ENCODE results near the gene SLC10A3. TPM values are rescaled to one million over a fixed set of nuclear protein-coding genes. Genes with fewer than 3 reads are reported as not detected.

The SLC10A3 gene
- total and polyA plus RNA-seq, 2 of the 8 experiments (the other 6 are each of a cell fraction or from before 2014, with no cell fraction given), result 6.8 to 9.5 TPM

DNA sequence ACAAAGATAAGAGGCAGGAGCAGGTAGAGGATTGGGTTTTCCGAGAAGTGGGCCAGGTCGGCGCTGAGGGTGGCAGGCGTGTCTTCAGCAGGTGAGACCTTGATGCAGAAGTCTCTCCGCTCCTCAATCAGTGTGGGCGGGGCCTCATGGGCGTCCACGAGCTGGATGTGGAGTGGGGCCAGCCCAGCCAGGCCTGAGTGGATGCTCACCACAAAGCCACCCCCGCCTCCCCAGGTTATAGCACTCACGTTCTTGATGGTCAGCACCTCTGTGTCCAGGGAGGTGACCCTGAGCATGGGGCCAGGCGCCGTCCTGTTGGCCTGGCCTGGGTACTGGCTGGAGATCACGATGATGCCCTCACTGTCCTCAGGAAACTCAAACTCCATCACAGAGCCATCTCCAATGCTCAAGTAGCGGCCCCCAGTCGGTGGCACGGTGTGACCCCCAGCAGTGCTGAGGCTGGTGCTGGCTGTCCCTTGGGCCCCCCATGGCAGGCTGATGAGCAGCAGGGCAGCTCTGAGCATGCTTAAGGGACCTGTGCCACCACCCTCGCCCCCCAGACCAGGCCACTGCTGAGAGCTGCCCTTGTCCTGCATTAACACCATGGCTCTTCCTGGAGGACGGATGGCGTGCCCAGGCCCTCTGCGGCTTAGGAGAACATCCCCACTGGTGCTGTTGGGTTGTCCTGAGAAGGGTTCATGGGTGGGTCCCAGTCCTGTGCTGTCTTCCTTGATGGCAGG lies 1.9 kb downstream of the SLC10A3 start:
- H2BK20ac ChIP-seq (ENCODE audit: low read length), result no peak overlapping the region
- H4K91ac ChIP-seq (replicated peaks; ENCODE audit: insufficient read length, low read length), result no peak overlapping the region
- H4K20me1 ChIP-seq (replicated peaks in 1 of 2; ENCODE audit: control insufficient read depth in 1 of 2, insufficient read depth in 2 of 2, low read length in 2 of 2), result peaks cover 1 to 2% of the 10 kb centered on the region in 2 experiments
- H3K79me1 ChIP-seq (ENCODE audit: low read depth, low read length), result no peaks in the 10 kb centered on the region
- TF ChIP-seq KDM4A (IDR thresholded peaks at IDR 0.05; ENCODE audit: low read depth, low read length, severe bottlenecking) (no peak), SP2 (IDR thresholded peaks at IDR 0.05; ENCODE audit: low read length) (no peak), RFX5 (IDR thresholded peaks at IDR 0.05; ENCODE audit: borderline replicate concordance, low read depth, low read length) (no peak), HDAC2 (IDR thresholded peaks at IDR 0.05; ENCODE audit: borderline replicate concordance in 1 of 2, low read depth in 2 of 2, low read length in 2 of 2) (no peak), SP4 (IDR thresholded peaks at IDR 0.05; ENCODE audit: low read length) (no peak), CBX8 (IDR thresholded peaks at IDR 0.05; ENCODE audit: borderline replicate concordance, low read depth, low read length) (no peak)
- H4K8ac ChIP-seq (ENCODE audit: extremely low read depth, insufficient read depth, low read length), result no peak overlapping the region
- H3K4me1 ChIP-seq (replicated peaks in 1 of 4; ENCODE audit: control insufficient read depth in 3 of 4, insufficient read depth in 4 of 4, low read length in 3 of 4), result peaks cover 0 to 12% (median 3%) of the 10 kb centered on the region in 4 experiments; a peak in 4 of 7 replicates
- H2AK5ac ChIP-seq (ENCODE audit: low read depth, low read length), result no peak overlapping the region
- ChIA-PET CTCF (ENCODE audit: partially characterized antibody) (interaction anchor here (0.8 to 2.0 kb wide), 3 partner anchors 13 to 59 kb away, joined by 3 to 6 read pairs (median 3); partner anchors contain the start of gene ATP6AP1), POLR2A (ENCODE audit: partially characterized antibody) (interaction anchor here (0.7 to 1.9 kb wide), 6 partner anchors 9 to 117 kb away, joined by 3 to 4 read pairs (median 3); partner anchors contain the start of gene FAM3A)
- no peak overlapping the region for H3K9ac ChIP-seq (replicated peaks in 1 of 4; ENCODE audit: extremely low read depth in 1 of 4, low read depth in 3 of 4, low read length in 3 of 4)
- H2BK12ac ChIP-seq (ENCODE audit: low read depth, low read length), result no peak overlapping the region
- H3K9me3 ChIP-seq (ENCODE audit: insufficient read depth in 2 of 2, low read depth in 1 of 2, low read length in 1 of 2), result no peaks in the 10 kb centered on the region
- H2AFZ ChIP-seq (ENCODE audit: low read length), result no peak overlapping the region
- no peak overlapping the region for H3K4me3 ChIP-seq (ENCODE audit: extremely low read depth in 1 of 4, insufficient read depth in 2 of 4, low read depth in 3 of 4, low read length in 4 of 4)
- H3K4ac ChIP-seq (replicated peaks; ENCODE audit: insufficient read length, low read depth, low read length), result no peak overlapping the region
- H2BK5ac ChIP-seq (ENCODE audit: low read depth, low read length), result no peak overlapping the region
- H3K36me3 ChIP-seq (ENCODE audit: control insufficient read depth in 2 of 4, insufficient read depth in 4 of 4, low read length in 3 of 4), result peaks cover 0 to 13% (median 0%) of the 10 kb centered on the region in 4 experiments; a peak in 2 of 8 replicates
- H2BK120ac ChIP-seq (replicated peaks; ENCODE audit: low read depth, low read length), result no peak overlapping the region
- no peak overlapping the region for H2BK15ac ChIP-seq (ENCODE audit: low read length)
- no peak overlapping the region for H3K18ac ChIP-seq (ENCODE audit: extremely low read depth, low read length)
- H3K4me2 ChIP-seq (ENCODE audit: insufficient read depth in 1 of 2, low read depth in 2 of 2, low read length in 2 of 2), result no peak overlapping the region; a peak in 1 of 4 replicates
- H3K23ac ChIP-seq (ENCODE audit: insufficient read length), result no peak overlapping the region
- no peaks in the 10 kb centered on the region; the same call in 1 of the 2 replicates for H3K23me2 ChIP-seq (ENCODE audit: low read depth, low read length)
- no peaks in the 10 kb centered on the region for H3K79me2 ChIP-seq (ENCODE audit: control insufficient read depth in 1 of 2, insufficient read depth in 2 of 2, low read length in 2 of 2)
- H3K14ac ChIP-seq (ENCODE audit: insufficient read length), result no peak overlapping the region
- DNase-seq (ENCODE audit: low read depth in 1 of 2, low spot score in 2 of 2), result no peak
- WGBS, 2 experiments (ENCODE audit: extremely low coverage in 1 of 2, insufficient coverage in 1 of 2, insufficient read length in 1 of 2, insufficient replicate concordance in 2 of 2, low coverage in 1 of 2, low lambda C conversion rate in 2 of 2, missing lambda C conversion rate in 1 of 2), result 93% methylated on average over 16 of the region's 20 CpGs; no CpG with 5 or more reads in 1 of the 2 experiments
- H3K27me3 ChIP-seq (replicated peaks in 1 of 4; ENCODE audit: control insufficient read depth in 3 of 4, extremely low read depth in 1 of 4, insufficient read depth in 3 of 4, low read length in 3 of 4), result no peaks in the 10 kb centered on the region; a peak in 1 of 7 replicates
- H3K27ac ChIP-seq (ENCODE audit: low read depth, low read length), result no peak overlapping the region
- no peak for FAIRE-seq
- no peak overlapping the region for H4K5ac ChIP-seq (ENCODE audit: insufficient read length, low read depth, low read length)
- no peak overlapping the region for H3K56ac ChIP-seq (replicated peaks; ENCODE audit: insufficient read length, low read depth, low read length)

All from H1 (cell line).